Activated CD4-positive, alpha-beta T cell treated with anti-CD3 and anti-CD28 coated beads, Interleukin-2, amount 10 ng/mL, durations not matched to agents 7 days and 5 days (primary cell): Measurements from ENCODE around the gene MT2A. TPM values are rescaled to one million over a fixed set of nuclear protein-coding genes. Genes with fewer than 3 reads are reported as not detected.

Experiments used
- CTCF ChIA-PET: fragments of 350-600 bp; sonication (Branson Sonifier 250); formaldehyde crosslinking; loops from one replicate; lab custom pipeline; 2021; ENCODE audit warnings: antibody characterized with exemption; lab: Charles Lee
- POLR2A ChIA-PET: fragments of 350-600 bp; sonication (Branson Sonifier 250); formaldehyde crosslinking; loops from one replicate; lab custom pipeline; 2021; ENCODE audit warnings: antibody characterized with exemption; lab: Charles Lee
- DNase-seq: peaks from one replicate; pipeline ENCODE4 v3.0.0-alpha.2; 2020
- H3K27ac Mint-ChIP-seq: one replicate; pipeline ENCODE4 v1.8.0; 2021; ENCODE audit warnings: mild to moderate bottlenecking, moderate library complexity, mixed read lengths
- H3K27me3 Mint-ChIP-seq: one replicate; pipeline ENCODE4 v1.8.0; 2021; ENCODE audit warnings: mixed read lengths
- H3K36me3 Mint-ChIP-seq: one replicate; pipeline ENCODE4 v1.8.0; 2021; ENCODE audit warnings: low read depth, mixed read lengths
- H3K4me1 Mint-ChIP-seq: one replicate; pipeline ENCODE4 v1.8.0; 2021; ENCODE audit warnings: mixed read lengths
- H3K4me3 Mint-ChIP-seq: one replicate; pipeline ENCODE4 v1.8.0; 2021; ENCODE audit warnings: mild to moderate bottlenecking, moderate library complexity, mixed read lengths
- H3K9me3 Mint-ChIP-seq: one replicate; pipeline ENCODE4 v1.8.0; 2021; ENCODE audit warnings: mixed read lengths
- total RNA-seq, 2 experiments: library from RNA; stranded (reverse); gene quantifications; one replicate each; pipeline ENCODE4 v1.2.3, GENCODE V29; 2021

The MT2A gene
- total RNA-seq, 2 experiments from 2014 or later = 146 to 268 TPM

DNA sequence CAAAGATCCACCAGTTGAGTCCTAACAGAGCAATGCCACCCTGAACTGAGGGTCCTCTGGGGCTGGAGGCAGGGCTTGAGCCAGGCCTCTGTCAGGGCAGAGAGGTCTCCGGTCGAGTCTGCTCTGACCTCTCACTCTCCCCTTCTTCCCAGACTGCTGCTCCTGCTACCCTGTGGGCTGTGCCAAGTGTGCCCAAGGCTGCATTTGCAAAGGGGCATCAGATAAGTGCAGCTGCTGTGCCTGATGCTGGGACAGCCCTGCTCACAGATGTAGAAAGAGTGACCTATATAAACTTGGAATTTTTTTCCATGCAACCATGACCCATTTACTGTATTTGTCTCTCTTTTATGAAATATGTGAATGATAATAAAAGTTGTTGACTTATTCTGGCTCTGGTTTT is 40.9 kb downstream of the MT2A start:
- Mint-ChIP-seq H3K27me3 (peaks cover 58% of the 10 kb centered on the region), H3K36me3 (no peaks in the 10 kb centered on the region)

DNA sequence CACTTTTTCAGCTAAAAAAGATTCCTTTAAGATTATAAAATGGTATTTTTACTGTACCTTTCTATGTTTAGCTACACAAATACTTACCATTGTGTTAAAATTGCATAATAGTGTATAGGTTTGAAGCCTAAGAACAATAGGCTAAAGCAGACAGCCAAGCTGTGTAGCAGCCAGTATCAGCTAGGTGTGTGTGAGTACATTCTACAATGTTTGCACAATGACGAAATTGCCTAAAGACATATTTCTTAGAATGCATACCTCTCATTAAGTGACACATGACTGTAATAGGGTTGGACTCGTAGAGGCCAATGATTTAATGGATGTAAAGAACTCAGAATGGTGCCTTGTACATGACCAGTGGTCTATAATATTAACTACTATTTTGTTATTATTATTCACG is 41.4 kb downstream of the MT2A start:
- no peaks in the 10 kb centered on the region for H3K36me3 Mint-ChIP-seq

More for the DNA sequence above, 40.9 kb downstream of the MT2A start:
- H3K4me1 Mint-ChIP-seq = peaks cover 6% of the 10 kb centered on the region
- no peak overlapping the region for H3K4me3 Mint-ChIP-seq
- CTCF ChIA-PET = interaction anchor here (0.6 to 1.8 kb wide), 3 partner anchors 13 to 125 kb away, joined by 3 to 5 read pairs (median 4); no protein-coding TSS in a partner anchor
- H3K27ac Mint-ChIP-seq = no peak overlapping the region
- no peak for DNase-seq
- no peaks in the 10 kb centered on the region for H3K9me3 Mint-ChIP-seq
- POLR2A ChIA-PET = no interaction called here

DNA sequence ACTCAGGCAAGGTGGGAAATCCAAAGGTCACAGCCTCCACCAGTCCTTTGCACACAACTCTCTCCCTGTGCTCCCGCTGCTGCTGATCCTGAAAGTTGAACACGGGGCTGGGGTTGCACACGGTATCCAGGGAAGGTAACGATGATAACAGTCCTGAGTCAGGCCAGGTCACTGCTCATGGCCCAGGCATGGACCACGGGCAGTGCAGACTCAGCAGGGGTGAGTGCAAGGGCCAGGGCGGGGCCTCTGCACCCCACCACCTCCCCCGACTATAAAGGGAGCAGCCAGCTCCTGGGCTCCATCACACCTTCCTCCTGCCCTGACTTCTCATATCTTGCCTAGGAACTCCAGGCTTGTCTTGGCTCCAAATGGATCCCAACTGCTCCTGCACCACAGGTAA is 43.2 kb downstream of the MT2A start, which contains the start of gene MT1B:
Gene MT1B, plus strand, starts transcription at position 301 of the 400 bp plus-strand sequence. Its CDS starts 68 bp downstream, at position 369.
- no peak for DNase-seq
- POLR2A ChIA-PET = no interaction called here
- H3K4me3 Mint-ChIP-seq = no peak within 1 kb of the TSS
- no peaks in the 10 kb centered on the region for H3K36me3 Mint-ChIP-seq
- CTCF ChIA-PET = no interaction called here
- H3K9me3 Mint-ChIP-seq = no peaks in the 10 kb centered on the region
- peaks cover 47% of the 10 kb centered on the region for H3K27me3 Mint-ChIP-seq
- no peak within 1 kb of the TSS for H3K27ac Mint-ChIP-seq
- H3K4me1 Mint-ChIP-seq = no peaks in the 10 kb centered on the region

More for the DNA sequence above, 41.4 kb downstream of the MT2A start:
- peaks cover 2% of the 10 kb centered on the region for H3K4me1 Mint-ChIP-seq
- H3K9me3 Mint-ChIP-seq = no peaks in the 10 kb centered on the region
- H3K27ac Mint-ChIP-seq = no peak overlapping the region
- no peak overlapping the region for H3K4me3 Mint-ChIP-seq
- H3K27me3 Mint-ChIP-seq = peaks cover 57% of the 10 kb centered on the region
- no peak for DNase-seq
- CTCF ChIA-PET = interaction anchor here (1.1 kb wide), 1 partner anchor 19 kb away, joined by 3 read pairs; no protein-coding TSS in a partner anchor
- POLR2A ChIA-PET = no interaction called here

DNA sequence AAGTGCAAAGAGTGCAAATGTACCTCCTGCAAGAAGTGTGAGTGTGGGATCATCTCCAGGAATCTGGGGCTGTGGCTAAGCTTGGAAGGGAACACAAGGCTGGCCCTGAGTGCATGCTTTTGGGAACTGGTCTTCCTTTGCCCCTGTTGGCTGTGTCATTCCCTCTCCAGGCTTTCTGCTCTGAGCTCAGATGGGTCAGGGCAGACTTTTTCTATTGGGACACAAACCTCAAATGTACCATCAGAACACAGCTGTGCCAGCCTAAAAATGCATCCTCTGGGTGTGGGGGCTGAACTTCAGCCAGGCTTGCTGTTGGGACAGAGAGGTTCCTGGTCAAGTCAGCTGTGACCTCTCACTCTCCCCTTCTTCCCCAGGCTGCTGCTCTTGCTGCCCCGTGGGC is 44.2 kb downstream of the MT2A start:
- no peaks in the 10 kb centered on the region for H3K9me3 Mint-ChIP-seq
- CTCF ChIA-PET = interaction anchor here (0.9 kb wide), 1 partner anchor 22 kb away, joined by 3 read pairs; no protein-coding TSS in a partner anchor
- no peak overlapping the region for H3K4me3 Mint-ChIP-seq
- H3K4me1 Mint-ChIP-seq = peaks cover 6% of the 10 kb centered on the region
- no peaks in the 10 kb centered on the region for H3K36me3 Mint-ChIP-seq
- H3K27me3 Mint-ChIP-seq = peaks cover 39% of the 10 kb centered on the region
- DNase-seq = no peak
- POLR2A ChIA-PET = no interaction called here
- H3K27ac Mint-ChIP-seq = no peak overlapping the region

DNA sequence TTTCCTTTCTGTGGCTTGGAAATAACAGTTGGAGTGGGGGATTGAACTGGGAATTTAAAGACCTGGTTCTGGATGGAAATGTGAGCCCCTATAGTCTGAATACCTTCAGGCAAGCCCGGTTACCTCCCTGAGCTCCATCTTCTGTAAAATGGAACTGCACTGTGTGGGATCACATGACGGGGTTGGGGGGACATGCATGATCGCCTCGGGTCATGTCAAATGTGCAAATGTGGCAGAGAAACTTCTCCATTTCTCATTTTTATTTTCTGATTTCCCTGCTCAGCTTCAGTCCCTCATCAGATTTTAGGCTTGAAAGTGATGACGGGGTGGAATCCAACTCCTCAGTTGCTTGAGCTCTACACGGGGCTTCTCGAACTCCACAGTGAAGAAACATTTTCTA is 44.8 kb downstream of the MT2A start:
- Mint-ChIP-seq H3K4me1 (peaks cover 10% of the 10 kb centered on the region), H3K27ac (no peak overlapping the region), H3K36me3 (no peaks in the 10 kb centered on the region), H3K27me3 (peaks cover 35% of the 10 kb centered on the region), H3K9me3 (no peaks in the 10 kb centered on the region), H3K4me3 (no peak overlapping the region)
- ChIA-PET POLR2A (no interaction called here), CTCF (interaction anchor here (0.9 to 1.7 kb wide), 3 partner anchors 10 to 23 kb away, joined by 3 to 5 read pairs (median 3); no protein-coding TSS in a partner anchor)
- DNase-seq = no peak

DNA sequence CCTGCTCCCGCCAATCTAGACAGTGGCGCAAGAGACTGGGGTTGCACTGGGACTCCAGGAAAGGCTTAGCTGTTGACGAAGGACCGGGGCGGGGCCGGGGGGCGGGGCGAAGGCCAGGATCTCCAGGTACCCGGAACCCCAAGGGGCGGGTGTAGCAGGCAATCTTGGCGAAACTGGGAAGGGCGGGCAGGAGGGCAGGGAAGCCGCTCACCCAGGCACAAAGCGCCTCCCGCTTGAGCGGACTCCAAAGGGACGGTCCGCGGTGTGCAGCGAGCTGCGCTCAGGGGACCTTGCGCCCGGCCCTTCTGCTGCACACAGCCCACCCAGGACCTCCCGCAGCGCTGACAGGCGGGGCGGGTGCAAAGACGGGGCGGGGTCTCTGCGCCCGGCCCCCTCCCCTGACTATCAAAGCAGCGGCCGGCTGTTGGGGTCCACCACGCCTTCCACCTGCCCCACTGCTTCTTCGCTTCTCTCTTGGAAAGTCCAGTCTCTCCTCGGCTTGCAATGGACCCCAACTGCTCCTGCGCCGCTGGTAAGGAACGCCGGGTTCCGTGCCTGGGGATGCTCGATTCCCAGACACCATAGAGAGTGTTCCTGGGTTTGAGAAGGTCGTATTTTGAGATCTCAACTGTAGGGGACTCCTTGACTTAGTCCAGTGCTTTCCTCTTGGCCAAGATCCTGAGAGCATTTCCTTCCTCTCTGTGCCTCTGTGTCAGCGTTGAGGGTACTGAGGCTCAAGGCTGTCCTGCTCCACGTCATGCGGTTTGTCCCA is 49.4 kb downstream of the MT2A start, which contains the start of gene MT1F:
Gene MT1F, plus strand, starts transcription at position 405 of the 772 bp plus-strand sequence. Its CDS starts 100 bp downstream, at position 505.
- DNase-seq = peak; percentile 74
- H3K27me3 Mint-ChIP-seq = peaks cover 10% of the 10 kb centered on the region
- no peaks in the 10 kb centered on the region for H3K9me3 Mint-ChIP-seq
- H3K36me3 Mint-ChIP-seq = no peaks in the 10 kb centered on the region
- H3K4me3 Mint-ChIP-seq = peak within 1 kb of the TSS; percentile 92
- ChIA-PET POLR2A (no interaction called here), CTCF (no interaction called here)
- peaks cover 30% of the 10 kb centered on the region for H3K4me1 Mint-ChIP-seq
- H3K27ac Mint-ChIP-seq = peak within 1 kb of the TSS; percentile 87

DNA sequence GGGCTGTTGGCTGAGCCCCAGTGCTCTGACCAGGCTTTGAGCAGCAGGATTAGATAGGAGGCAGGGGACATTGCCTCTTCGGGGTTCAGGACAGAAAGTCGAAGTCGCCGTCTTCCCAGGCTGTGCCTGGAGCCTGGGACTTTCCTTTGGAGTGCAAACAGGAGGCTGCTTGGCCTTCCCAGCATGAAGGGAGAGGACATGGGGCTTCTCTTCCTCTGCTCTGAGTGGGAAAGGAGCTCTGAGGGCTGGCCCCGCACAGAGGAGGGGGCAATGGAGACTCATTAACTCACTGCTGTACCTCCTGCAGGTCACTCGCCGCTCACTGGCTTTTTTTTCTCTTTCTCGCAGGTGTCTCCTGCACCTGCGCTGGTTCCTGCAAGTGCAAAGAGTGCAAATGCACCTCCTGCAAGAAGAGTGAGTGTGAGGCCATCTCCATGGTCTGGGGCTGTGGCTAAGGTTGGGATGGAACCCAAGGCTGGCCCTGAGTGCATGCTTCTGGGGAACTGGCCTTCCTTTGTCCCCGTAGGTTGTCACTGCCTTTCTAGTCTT is 50.0 kb downstream of the MT2A start:
- peak overlapping the region; percentile 87 for H3K27ac Mint-ChIP-seq
- peaks cover 34% of the 10 kb centered on the region for H3K4me1 Mint-ChIP-seq
- peaks cover 6% of the 10 kb centered on the region for H3K27me3 Mint-ChIP-seq
- H3K36me3 Mint-ChIP-seq = no peaks in the 10 kb centered on the region
- CTCF ChIA-PET = no interaction called here
- POLR2A ChIA-PET = no interaction called here
- no peaks in the 10 kb centered on the region for H3K9me3 Mint-ChIP-seq
- no peak for DNase-seq
- peak overlapping the region; percentile 92 for H3K4me3 Mint-ChIP-seq

Other genes with a start within 250 kb of the MT2A start
- 10 to 100 TPM; 52.5 to 58.5 TPM for gene AMFR, start 183.0 kb upstream of the MT2A start, total RNA-seq
- 100 to 1,000 TPM; 213 to 241 TPM for gene NUDT21, start 157.3 kb upstream of the MT2A start, total RNA-seq
- gene OGFOD1, start 157.0 kb upstream of the MT2A start, total RNA-seq = 10 to 100 TPM; 43.8 to 44.2 TPM
- gene BBS2, start 88.6 kb upstream of the MT2A start, total RNA-seq = 10 to 100 TPM; 16.7 to 21.5 TPM
- not detected for gene MT4, start 43.5 kb upstream of the MT2A start, total RNA-seq
- 1 to 10 TPM; 3.0 to 3.8 TPM for gene MT3, start 19.1 kb upstream of the MT2A start, total RNA-seq
- 100 to 1,000 TPM; 100 to 154 TPM for gene MT1E, start 17.2 kb downstream of the MT2A start, total RNA-seq
- not detected for gene MT1M, start 24.1 kb downstream of the MT2A start, total RNA-seq
- not detected for gene MT1A, start 30.1 kb downstream of the MT2A start, total RNA-seq
- gene MT1B, start 43.3 kb downstream of the MT2A start, total RNA-seq = not detected
- 10 to 100 TPM; 19.6 to 24.3 TPM for gene MT1F, start 49.4 kb downstream of the MT2A start, total RNA-seq
- 10 to 100 TPM in 1 of 2 experiments, 1 to 10 TPM in 1; 8.0 to 10.2 TPM for gene MT1G, start 59.5 kb downstream of the MT2A start, total RNA-seq
- under 1 TPM; 0.62 TPM for gene MT1H, start 61.2 kb downstream of the MT2A start, total RNA-seq
- 10 to 100 TPM; 57.6 to 59.1 TPM for gene MT1X, start 73.9 kb downstream of the MT2A start, total RNA-seq
- 10 to 100 TPM; 85.0 to 85.9 TPM for gene NUP93, start 121.5 kb downstream of the MT2A start, total RNA-seq